Measurements from ENCODE around the gene TIGD2.

The TIGD2 gene

DNA sequence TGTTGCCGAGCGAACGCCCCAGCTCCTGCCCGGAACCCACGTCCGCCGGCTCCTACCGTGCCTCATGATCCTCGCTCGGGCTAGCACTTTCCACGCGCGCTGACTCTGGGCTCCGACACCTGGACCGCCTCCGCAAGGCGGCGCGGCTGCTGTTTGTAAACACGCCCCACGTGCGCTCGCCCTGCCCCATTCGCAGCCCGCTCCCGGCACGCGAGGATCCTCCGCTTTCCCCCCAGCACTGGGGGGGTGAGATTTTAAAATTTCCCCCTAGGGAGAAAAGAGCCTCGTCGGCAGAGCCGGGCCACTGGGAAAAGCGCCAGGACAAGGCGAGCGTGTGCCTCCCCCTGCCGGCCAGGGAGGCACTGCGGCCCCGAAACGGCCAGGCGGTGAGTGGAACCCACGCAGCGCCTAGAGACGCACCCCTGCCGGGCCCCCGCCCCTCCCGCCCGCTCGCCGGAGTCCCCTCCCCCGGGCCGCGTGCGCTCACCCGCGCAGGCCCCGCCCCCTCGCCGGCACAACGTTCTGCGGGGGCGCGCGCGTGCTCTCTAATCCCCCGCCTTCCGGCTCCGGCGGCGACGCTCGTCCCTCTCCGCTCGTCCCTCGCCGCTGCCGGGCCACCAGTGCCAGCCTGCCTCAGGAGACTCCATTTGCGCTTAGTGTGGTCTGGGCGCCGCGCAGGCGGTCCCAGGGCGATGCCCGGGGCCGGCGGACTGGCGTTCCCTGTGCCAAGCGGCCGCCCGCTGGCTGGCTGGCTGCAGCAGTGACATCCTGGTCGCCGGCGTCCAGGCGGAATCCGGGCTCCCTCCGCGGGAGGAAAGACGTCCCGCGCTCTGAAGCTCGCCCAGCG lies at the start of gene TIGD2:
Gene TIGD2, plus strand, starts transcription at position 548 of the 847 bp plus-strand sequence. CDS start 1,442 bp downstream, outside the sequence.
- DNase-seq: peak; percentile 76

DNA sequence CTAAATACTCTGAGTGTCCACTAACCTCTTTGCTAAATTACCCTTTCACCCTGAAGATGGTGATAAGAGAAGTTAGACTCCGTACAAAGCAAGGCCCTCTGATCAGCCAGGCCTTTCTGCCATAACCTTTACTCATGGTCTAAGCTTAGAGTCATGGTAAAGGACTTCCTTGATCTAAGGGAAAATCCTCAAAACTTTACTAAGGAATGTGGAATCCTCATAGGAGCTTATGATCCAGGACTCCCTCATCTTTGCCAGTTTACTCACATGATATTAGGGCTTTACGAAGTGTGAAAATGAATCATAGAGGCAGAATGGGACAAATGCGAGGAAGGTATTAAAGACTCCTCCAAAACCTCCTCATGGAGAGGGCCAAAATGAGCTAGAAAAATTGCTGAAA lies 46.5 kb upstream of the TIGD2 start:
- no peak for DNase-seq

DNA sequence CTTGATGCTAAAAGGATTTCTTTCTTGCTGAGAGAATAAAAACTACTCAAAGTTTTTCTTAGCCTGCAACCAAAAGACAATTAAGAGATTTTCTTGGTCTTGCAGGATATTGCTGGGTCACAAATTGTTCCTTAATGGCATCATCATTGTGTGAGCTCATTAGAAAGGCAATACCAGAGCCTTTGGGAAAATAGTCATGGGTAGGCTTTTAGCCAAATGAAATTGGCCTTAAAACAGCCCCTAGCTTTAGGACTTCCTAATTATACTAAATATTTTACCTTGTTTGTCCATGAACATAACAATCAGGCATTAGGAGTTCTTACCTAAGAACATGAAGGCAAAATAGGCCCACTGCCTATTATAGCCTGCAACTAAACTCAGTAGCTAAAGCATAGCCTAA lies 43.9 kb upstream of the TIGD2 start:
- DNase-seq: no peak

DNA sequence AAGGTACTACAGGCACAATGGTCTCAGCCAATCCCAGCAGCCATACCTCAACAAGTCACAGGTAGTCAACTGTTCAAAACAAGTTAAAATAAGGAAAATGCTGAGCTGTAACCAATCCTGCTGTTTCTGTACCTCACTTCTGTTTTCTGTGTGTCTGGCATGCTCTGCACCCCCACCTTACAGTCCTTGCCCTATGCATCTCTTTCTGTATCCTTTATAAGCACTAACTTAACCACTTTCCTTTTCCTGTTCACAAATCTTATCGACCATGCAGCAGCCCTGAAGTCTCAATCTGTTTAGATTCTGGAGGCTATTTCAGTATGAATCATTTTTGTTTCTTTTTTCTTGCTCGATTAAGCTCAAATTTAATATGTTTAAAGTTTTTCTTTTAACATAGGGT lies 41.9 kb upstream of the TIGD2 start:
- DNase-seq: no peak

DNA sequence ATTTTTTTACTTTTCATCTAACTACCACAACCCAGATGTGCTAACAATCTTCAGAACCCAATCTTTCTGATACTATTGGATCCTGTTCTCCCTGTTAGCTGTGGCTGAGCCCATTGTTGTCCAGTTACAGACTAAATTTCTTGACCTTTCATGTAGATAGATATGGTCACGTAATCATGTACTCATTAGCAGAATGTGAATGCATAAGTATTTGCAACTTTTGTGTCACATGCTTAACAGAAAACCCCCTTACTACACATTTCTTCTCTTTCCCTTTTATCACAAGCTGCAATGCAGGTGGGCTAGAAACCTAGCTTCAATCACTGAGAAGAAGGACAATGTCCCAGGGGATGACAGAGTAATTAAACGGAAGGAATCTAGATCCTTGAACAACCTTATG lies 41.3 kb upstream of the TIGD2 start:
- DNase-seq: no peak

DNA sequence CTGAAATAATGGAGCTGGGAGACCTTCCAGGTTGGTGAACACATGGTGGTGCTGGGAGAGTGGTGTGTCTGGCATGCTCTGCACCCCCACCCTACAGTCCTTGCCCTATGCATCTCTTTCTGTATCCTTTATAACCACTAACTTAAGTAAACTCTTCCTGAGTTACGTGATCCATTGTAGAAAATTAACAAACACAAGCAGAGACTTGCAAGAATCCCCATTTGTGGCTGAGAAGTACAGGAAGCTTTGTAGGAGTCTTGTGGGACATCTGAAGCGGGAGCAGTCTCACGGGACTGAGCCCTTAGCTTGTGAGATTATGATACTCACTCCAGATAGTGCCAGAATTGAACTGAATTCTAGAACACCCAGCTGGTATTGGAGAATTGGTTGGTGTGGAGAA lies 40.0 kb upstream of the TIGD2 start:
- no peak for DNase-seq

DNA sequence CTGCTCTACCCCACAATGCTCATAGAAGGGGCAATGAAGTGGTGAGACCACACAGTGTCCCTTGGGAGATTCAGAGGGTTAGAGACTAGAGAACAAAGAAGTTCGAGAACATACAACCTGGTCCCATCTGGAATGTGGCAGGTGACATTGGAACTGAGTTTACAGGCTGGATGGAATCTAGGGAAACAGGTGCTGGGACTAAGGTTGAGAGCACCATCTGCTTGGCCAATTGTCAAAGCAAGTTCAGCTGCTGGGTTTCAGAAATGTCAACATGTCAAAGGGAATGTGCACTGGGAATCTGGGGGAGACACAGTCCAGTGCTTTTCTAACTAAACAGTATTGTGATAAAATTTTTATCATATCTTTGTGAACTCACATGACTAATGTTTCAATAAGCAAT lies 38.4 kb upstream of the TIGD2 start:
- DNase-seq: no peak

DNA sequence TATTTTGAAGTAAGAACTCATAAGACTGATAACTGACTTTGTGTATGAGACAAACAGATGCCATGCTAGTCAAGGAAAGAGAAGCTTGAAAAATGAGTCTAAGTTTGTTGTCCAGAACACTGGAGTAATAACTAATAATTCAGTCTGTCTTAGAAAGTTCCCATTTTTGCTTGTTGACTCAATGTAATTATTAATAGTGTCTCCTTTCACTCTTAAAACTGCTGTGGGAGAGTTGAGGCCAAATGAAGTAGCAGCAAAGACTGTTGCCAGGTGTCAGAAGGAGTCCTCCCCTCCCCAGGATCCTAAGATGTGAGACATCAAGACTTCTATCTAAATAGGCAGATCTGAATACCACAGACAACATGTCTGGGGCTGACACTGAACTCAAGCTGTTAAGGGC lies 33.6 kb upstream of the TIGD2 start:
- no peak for DNase-seq

DNA sequence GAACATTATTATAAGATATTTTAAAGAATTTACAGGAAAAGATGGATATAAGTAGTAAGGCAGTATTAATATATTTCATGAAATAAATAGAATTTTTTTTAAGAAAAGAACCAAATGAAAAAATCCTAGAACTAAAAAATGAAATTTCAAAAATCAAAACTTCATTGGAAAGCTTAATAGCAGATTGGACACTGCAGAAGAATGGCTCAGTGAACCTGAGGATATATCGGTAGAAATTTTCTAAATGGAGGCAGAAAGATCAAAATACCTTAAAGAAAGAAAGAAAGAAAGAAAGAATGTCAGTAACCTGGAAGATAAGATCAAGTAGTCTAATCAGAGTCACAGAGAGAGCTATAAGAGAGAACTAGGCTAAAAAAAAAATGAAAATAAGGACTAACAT lies 33.0 kb upstream of the TIGD2 start:
- no peak for DNase-seq

DNA sequence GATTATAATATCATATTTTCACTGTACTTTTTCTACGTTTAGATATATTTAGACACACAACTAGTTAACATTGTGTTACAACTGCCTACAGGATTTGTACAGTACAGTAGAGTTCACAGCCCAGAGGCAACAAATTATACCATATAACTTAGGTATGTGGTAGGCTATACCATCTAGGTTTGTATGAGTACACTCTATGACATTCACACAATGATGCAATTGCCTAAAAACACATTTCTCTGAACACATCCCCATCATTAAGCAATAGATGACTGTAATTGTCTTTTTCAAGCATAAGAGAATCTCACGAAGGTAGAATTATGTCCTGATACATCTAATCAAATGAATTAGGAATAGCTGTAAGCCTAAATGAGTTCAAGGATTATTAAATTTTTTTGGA lies 12.3 kb upstream of the TIGD2 start:
- no peak for DNase-seq

DNA sequence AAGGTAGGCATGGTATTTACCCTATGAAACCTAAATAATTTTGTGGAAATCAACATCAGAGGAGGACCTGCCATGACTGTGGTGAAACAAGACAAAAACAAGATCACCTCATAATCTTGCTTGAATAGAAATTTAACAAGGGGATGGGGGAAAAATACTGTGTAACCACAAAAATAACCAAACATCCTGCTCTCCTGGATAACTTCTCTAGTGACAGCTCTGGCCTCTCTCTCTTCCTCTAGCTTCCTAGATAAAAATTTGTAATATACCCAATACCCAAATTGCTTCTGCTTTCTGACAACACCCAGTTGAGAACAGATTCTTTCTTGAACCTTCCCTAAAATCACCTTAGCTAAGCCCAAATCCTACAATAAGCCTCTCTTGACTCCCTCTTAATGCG lies 11.9 kb upstream of the TIGD2 start:
- DNase-seq: no peak

DNA sequence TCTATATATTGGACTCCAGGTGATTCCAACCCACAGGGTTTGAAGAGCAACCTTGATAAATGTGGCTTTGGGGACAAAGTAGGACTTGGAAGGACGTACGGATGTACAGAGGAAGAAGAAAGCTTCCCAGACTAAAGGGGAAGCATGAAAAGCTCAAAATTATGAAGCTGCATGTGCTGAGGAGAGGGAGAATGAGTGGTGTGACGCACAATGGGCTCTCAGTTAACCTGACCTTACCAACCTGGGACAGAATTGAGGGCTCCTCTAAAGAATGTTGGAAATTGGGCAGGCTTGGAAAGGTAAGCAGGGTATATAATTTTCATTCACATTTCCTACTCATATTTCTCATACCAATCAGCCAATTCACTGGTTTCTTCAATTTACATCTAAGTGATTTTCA lies 10.5 kb upstream of the TIGD2 start:
- no peak for DNase-seq

DNA sequence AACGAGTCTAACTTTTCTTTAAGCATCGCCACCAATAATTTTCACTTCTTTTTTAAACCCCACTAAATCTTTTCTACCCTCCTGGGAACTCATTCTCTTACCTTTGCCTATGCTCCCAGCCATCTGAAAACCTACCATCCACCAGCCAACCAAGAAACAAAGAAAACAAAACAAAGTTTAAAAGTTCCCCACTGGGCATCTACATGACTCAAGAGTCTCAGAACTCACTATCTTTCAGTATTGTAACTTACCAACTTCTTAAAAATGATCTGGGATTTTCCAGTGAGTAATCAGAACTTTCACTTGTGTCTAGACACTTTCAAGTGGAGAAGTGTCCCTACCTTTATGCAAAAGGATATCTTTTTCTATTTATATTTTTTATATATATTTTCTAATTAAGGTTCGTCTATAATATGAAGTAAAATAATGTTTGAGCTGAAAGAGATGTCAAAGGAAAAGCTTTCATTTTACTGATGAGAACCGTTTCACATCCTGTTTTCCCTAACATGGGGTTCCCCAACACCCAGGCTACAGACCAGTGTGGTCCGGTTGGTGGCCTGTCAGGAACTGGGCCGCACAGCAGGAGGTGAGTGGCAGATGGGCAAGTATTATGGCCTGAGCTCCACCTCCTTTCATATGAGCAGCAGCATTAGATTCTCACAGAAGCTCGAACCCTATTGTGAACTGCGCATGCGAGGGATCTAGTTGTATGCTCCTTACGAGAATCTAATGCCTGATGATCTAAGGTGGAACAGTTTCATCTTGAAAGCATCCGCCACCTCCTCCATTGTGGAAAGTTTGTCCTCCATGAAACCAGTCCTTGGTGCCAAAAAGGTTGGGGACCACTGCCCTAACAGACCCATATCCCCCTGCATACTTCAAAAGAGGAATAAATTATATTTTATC lies 9.8 kb upstream of the TIGD2 start:
- no peak for DNase-seq

DNA sequence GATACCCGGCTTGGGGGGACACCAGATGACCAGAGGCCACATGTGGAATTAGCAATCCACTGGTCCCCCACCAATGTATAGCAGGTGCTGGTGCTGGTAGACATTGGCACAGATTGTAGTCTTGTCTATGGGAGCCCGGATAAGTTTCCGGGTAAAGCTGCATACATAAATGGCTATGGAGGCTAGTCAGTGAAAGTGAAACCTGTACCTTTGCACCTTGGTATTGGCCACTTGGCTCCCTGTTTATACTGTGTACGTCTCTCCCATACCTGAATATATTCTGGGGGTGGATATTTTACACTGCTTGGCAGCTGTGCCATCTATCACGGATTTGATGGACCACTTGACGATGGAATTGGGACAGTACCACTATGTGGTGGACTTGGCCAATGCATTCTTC lies 5.6 kb upstream of the TIGD2 start:
- DNase-seq: no peak

DNA sequence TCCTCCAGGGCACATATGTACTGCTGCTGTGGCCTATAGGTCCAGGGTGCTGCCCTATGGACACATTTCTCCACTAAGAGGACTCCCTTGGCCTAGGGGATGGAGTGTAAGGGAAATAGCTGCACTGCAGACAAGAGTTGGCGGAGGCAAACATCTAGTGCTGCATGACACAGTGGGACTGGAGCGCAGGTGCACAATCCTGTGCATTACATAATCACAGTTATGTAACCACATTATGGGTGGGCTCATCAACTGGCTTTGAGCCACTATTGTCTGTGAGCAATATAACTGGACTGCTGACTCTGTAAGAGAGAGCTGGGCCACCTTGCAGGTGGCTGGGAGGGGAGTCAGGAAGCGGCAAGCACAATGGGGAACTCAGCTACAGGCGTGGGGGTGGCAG lies 3.2 kb upstream of the TIGD2 start:
- no peak for DNase-seq

DNA sequence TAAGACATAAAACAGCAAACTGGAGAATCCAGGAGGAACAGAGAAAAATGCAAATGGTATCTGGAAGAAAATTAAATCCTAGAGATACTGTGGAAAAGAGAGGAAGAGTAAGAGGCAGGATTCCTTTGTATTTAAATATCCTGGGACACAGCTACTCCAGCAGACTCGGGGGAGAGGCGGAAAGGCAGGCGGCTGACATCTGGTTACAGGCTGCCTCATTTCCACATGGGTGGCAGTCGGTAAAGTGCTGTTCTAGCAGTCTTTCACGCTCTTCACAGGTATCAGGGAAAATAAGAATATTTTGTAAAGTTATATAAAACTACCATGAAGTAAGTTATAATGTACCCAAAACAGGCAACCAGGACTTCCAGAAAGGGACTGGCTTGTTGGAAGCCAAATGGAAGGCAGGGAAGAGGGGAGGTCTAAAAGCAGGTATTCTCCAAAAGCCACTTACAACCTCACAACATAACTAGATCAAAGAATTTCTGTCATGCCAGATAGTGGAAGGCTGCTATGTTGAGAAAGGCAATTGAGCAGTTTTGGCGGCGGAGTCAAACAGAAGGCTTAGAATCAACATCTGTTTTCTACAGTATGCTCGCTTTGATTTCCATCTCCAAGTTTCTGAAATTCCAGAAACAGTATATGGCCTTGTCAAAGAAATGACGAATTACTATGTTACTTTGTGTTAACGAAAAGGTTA lies 1.3 kb upstream of the TIGD2 start:
- no peak for DNase-seq

DNA sequence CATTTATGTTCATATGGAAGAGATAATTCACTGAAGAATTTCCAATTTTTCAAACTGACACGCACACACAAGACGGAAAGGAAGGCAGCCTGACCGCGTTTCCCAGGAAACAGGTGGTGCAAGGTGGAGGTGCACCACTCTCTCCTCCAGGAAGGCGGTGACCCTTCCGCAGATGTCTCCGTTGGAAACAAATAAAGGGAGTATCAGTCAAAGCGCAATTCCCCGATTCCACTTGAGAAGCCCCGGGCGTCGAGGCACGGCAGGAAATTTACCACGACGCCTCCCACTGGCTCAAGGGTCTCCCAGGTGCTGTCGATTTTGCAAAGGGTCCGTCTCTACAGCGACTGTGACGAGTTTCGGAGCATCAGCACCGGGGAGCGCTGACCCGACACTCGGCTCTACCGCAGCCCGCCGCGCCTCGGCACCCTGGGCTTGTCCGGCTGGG lies 770 bp upstream of the TIGD2 start:
- DNase-seq: no peak

DNA sequence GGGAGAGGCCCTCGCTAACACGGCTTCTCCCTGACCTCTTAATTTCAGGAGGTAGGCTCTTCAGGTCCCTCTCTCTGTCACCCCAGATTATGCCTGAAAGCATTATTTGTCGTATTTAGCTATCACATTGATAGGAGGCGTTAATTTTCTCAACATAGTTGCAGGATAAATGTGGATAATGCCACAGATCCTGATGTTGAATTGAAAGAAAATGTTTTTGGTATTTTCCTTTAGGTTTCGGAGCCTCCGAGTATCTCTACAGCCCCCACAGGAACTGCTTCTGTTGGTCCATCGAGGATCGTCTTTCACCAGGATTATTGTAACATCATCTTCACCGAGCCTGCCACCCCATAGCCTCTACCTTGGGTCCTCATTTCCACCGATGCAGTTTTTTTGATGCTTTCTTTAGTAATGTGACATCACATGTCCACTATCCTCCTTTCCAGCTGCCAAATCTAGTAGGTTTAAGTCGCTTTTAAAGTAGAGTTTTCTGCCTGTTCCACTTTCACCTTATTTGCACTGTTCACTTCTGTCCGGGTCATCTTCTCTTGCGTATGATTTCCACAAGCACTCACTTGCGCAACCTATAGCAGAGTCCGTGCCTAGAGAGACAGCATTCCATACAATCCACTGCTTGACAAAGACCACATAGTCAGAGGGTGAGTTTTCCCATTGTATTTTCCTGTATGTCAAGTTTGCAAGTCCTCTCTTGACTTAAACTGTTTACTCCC lies 665 bp downstream of the TIGD2 start:
- DNase-seq: peak; percentile 87

DNA sequence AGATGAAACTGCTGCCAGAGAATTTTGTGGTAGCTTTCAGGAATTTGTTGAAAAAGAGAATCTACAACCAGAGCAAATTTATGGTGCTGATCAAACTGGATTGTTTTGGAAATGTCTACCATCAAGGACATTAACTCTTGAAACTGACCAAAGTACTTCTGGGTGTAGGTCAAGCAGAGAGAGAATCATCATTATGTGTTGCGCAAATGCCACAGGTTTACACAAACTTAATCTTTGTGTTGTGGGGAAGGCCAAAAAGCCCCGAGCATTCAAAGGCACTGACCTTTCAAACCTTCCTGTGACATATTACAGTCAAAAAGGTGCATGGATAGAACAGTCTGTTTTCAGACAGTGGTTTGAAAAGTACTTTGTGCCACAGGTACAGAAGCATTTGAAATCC lies 2.1 kb downstream of the TIGD2 start:
- no peak for DNase-seq

DNA sequence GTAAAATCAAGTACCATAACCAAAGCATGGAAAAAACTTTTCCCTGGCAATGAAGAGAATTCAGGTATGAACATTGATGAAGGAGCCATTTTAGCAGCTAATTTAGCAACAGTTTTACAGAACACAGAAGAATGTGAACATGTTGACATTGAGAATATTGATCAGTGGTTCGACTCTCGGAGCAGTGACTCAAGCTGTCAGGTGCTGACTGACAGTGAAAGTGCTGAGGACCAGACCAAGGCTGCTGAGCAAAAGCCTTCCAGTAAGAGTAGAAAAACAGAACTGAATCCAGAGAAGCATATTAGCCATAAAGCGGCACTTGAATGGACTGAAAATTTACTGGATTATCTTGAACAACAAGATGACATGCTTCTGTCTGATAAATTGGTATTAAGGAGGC lies 2.8 kb downstream of the TIGD2 start:
- no peak for DNase-seq

DNA sequence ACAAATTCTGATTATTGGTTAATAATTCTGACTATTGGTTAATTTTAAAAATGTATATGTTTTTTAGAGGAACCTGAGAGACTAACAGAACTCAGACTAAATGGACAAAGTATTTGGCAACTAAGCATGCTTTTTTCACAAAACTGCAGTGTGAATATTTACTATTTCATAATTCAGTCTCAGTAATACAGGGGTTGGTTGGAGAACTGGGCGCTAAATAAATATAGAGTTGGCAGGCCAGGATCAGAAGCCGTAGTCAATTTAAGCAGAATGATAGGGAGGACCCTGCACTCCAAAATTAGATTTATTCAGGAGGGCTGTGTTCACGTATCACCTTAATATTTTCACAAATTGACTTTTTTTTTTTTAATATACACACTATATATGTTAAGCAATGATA lies 5.8 kb downstream of the TIGD2 start:
- no peak for DNase-seq

DNA sequence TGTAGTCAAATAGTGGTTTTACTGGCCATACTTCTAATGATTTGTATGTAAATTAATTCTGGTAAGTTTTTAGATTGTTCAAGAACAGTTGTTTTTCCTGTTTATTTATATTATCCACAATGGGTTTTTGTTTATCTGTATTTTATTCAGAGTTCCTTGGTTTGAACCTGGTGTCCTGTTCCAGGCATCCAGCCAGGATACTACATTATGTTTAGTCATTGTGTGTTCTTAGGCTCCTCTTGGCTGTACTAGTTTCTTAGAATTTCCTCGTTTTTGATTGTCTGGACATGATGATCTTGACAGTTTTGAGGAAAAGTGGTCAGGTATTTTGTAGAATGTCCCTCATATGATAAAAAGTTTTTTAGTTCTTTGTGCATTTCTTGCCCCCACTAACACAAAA lies 7.8 kb downstream of the TIGD2 start:
- DNase-seq: no peak

DNA sequence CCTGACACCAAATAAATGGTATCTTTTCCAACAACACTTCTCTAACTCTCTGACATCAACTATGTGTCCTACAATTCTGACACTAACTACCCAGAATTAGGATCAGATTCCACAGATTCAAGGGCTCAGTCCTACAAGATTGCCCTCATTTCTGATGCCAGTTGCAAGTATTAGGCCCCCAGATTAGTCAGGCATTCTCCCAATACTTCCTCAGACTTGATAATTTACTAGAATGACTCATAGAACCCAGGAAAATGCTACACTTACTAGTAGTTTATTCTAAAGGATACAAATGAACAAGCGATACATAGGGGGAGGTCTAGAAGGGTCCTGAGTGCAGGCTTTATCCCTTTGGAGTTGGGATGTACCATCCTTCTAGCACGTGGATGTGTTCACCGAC lies 8.5 kb downstream of the TIGD2 start:
- peak; percentile 24 for DNase-seq

Data from HCEC 1CT (cell line).